ENCODE measurements around the gene PCDH12. TPM values are rescaled to one million over a fixed set of nuclear protein-coding genes. Genes with fewer than 3 reads are reported as not detected.

The PCDH12 gene
- total RNA-seq, 2 donors from 2014 or later = not detected

DNA sequence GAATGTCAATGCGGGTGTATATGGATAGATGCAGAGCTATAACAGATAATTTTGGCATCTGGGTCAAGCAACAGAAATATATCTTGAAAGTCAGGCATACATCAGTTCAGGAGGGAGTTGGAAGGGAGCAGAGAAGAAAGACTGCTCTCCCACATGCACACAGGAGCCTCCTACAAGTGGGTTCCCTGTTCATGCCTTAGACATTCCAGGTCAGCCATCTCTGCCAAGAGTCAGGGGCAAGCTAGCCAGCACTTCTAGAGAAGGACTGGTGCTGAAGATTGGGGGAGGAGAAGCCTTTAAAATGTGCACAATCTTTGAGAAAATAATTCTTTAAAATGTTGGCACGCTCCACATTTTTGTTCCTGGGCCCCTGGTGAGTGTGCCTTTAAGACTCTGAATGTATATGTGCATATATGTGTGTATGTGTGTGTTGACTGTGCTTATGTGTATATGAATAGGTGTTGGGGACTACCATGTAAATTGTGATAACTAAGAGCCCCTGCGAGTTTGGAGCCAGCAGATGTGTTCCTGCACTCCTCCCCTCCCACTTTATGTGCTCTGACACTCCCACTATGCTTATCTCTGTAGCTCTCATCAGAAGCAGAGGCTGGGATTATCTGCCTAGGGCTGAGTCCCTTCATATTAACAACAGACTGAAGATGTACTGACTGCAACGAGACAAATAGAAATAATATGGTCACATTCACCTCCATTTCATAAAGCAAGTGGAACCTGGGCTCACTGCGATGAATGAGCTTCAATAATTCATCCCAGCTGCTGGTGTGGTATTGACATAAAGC lies 55.8 kb downstream of the PCDH12 start:
- Histone ChIP-seq H3K36me3 (ENCODE audit: control insufficient read depth, insufficient read depth, low read length) (no peaks in the 10 kb centered on the region), H3K27ac (ENCODE audit: low read depth, low read length) (no peak overlapping the region), H3K27me3 (ENCODE audit: control insufficient read depth, insufficient read depth, low read length, poor library complexity, severe bottlenecking) (no peaks in the 10 kb centered on the region), H3K9ac (ENCODE audit: extremely low read depth, low read length, poor library complexity, severe bottlenecking) (no peak overlapping the region), H3K9me3 (ENCODE audit: control insufficient read depth, low read length) (peaks cover 6% of the 10 kb centered on the region), H3K4me3 (ENCODE audit: low read length) (no peak overlapping the region), H3K4me1 (ENCODE audit: control insufficient read depth, insufficient read depth, low read length) (peaks cover 8% of the 10 kb centered on the region)
- no peak overlapping the region for H3K27ac Mint-ChIP-seq
- TF ChIP-seq, protein P1, sequence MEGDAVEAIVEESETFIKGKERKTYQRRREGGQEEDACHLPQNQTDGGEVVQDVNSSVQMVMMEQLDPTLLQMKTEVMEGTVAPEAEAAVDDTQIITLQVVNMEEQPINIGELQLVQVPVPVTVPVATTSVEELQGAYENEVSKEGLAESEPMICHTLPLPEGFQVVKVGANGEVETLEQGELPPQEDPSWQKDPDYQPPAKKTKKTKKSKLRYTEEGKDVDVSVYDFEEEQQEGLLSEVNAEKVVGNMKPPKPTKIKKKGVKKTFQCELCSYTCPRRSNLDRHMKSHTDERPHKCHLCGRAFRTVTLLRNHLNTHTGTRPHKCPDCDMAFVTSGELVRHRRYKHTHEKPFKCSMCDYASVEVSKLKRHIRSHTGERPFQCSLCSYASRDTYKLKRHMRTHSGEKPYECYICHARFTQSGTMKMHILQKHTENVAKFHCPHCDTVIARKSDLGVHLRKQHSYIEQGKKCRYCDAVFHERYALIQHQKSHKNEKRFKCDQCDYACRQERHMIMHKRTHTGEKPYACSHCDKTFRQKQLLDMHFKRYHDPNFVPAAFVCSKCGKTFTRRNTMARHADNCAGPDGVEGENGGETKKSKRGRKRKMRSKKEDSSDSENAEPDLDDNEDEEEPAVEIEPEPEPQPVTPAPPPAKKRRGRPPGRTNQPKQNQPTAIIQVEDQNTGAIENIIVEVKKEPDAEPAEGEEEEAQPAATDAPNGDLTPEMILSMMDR (conservative IDR thresholded peaks at IDR 0.05) = no peak
- H3K27me3 Mint-ChIP-seq (ENCODE audit: insufficient read depth) = peaks cover 3% of the 10 kb centered on the region
- no peak for DNase-seq
- WGBS, 2 experiments (ENCODE audit: insufficient coverage in 1 of 2, insufficient read length in 1 of 2) = 81% methylated on average over 5 of the region's 5 CpGs
- no peaks in the 10 kb centered on the region for H3K36me3 Mint-ChIP-seq (ENCODE audit: low read depth)
- H3K4me3 Mint-ChIP-seq = no peak overlapping the region
- H3K9me3 Mint-ChIP-seq = no peaks in the 10 kb centered on the region
- H3K4me1 Mint-ChIP-seq = peaks cover 12% of the 10 kb centered on the region

DNA sequence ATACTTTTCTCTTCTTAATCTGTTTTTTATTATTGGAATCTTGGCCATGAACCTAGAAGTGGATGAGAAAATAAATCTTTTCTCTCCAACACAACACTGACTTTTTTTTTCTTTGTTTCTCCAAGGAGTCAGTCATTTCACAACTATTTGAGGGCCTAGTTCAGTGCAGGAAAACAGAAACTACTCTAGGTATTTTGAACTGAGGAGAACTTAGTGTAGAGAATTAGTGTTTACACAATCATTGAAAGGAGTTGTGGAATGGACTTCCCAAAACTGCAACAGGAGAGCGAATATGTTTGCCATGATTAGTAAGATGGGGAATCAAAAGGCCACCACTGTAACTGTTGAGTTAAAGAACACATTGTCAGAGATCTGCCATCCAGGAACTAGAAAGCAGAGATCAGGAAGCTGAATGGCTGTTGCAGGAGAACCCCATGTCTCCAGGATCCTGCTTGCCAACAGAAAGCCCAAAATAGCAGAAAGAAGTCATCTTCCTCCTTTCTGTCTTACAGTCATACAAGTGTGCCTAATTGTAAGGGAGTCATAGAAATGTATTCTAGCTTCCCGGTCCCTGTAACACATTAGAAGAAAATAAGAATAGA lies 59.5 kb downstream of the PCDH12 start:
- no peaks in the 10 kb centered on the region for H3K27me3 ChIP-seq (ENCODE audit: control insufficient read depth, insufficient read depth, low read length, poor library complexity, severe bottlenecking)
- DNase-seq = no peak
- 87% methylated on average over 1 to 2 of the region's 2 CpGs for WGBS, 2 experiments (ENCODE audit: insufficient coverage in 1 of 2, insufficient read length in 1 of 2)
- H3K4me1 ChIP-seq (ENCODE audit: control insufficient read depth, insufficient read depth, low read length) = peaks cover 8% of the 10 kb centered on the region
- no peak overlapping the region for H3K4me3 Mint-ChIP-seq
- peaks cover 12% of the 10 kb centered on the region for H3K4me1 Mint-ChIP-seq
- no peaks in the 10 kb centered on the region for H3K9me3 Mint-ChIP-seq
- no peaks in the 10 kb centered on the region for H3K9me3 ChIP-seq (ENCODE audit: control insufficient read depth, low read length)
- no peak overlapping the region for H3K27ac Mint-ChIP-seq
- no peaks in the 10 kb centered on the region for H3K36me3 Mint-ChIP-seq (ENCODE audit: low read depth)
- H3K4me3 ChIP-seq (ENCODE audit: low read length) = no peak overlapping the region
- H3K27ac ChIP-seq (ENCODE audit: low read depth, low read length) = no peak overlapping the region
- peaks cover 1% of the 10 kb centered on the region for H3K27me3 Mint-ChIP-seq (ENCODE audit: insufficient read depth)
- no peaks in the 10 kb centered on the region for H3K36me3 ChIP-seq (ENCODE audit: control insufficient read depth, insufficient read depth, low read length)
- TF ChIP-seq, protein P1 (conservative IDR thresholded peaks at IDR 0.05) = no peak
- H3K9ac ChIP-seq (ENCODE audit: extremely low read depth, low read length, poor library complexity, severe bottlenecking) = no peak overlapping the region

DNA sequence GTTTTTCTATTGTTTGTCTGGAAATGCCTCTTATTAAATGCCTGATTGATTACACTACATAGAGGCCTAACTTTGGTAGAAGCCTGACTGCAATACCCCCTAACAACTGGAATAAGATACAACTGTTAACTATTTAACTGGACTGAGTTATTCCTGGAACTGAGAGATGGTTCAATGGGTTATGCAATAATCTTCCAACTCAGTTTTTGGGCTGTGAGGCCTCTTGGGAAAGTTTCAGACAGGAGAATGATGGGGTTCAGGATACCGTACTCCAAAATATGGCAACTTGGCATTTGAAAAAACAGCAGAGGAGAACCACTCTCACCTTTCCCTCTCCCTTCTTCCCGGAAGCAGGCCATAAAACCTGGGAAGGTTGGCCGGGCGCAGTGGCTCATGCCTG lies 60.6 kb downstream of the PCDH12 start:
- Histone ChIP-seq H3K4me1 (ENCODE audit: control insufficient read depth, insufficient read depth, low read length) (no peaks in the 10 kb centered on the region), H3K27ac (ENCODE audit: low read depth, low read length) (no peak overlapping the region), H3K36me3 (ENCODE audit: control insufficient read depth, insufficient read depth, low read length) (no peaks in the 10 kb centered on the region), H3K9ac (ENCODE audit: extremely low read depth, low read length, poor library complexity, severe bottlenecking) (no peak overlapping the region), H3K4me3 (ENCODE audit: low read length) (no peak overlapping the region), H3K9me3 (ENCODE audit: control insufficient read depth, low read length) (no peaks in the 10 kb centered on the region), H3K27me3 (ENCODE audit: control insufficient read depth, insufficient read depth, low read length, poor library complexity, severe bottlenecking) (no peaks in the 10 kb centered on the region)
- Mint-ChIP-seq H3K36me3 (ENCODE audit: low read depth) (no peaks in the 10 kb centered on the region), H3K4me1 (peaks cover 3% of the 10 kb centered on the region), H3K4me3 (no peak overlapping the region), H3K27ac (no peak overlapping the region), H3K9me3 (no peaks in the 10 kb centered on the region), H3K27me3 (ENCODE audit: insufficient read depth) (peaks cover 1% of the 10 kb centered on the region)
- 92 to 100% methylated on average over 3 to 4 of the region's 4 CpGs for WGBS, 2 experiments (ENCODE audit: insufficient coverage in 1 of 2, insufficient read length in 1 of 2)
- no peak for DNase-seq
- TF ChIP-seq, protein P1 (conservative IDR thresholded peaks at IDR 0.05) = no peak

Other genes with a start within 250 kb of the PCDH12 start
- 10 to 100 TPM; 45.4 to 69.7 TPM for gene PCDH1, start 79.8 kb downstream of the PCDH12 start, total RNA-seq
- 10 to 100 TPM; 66.5 to 71.4 TPM for gene DELE1, start 34.3 kb downstream of the PCDH12 start, total RNA-seq
- 10 to 100 TPM; 27.5 to 33.0 TPM for gene RNF14, start 10.9 kb upstream of the PCDH12 start, total RNA-seq
- 100 to 1,000 TPM in 1 of 2 donors, 10 to 100 TPM in 1; 90.9 to 118 TPM for gene GNPDA1, start 54.8 kb upstream of the PCDH12 start, total RNA-seq
- 10 to 100 TPM; 46.2 to 49.0 TPM for gene NDFIP1, start 150.6 kb upstream of the PCDH12 start, total RNA-seq